Measurements from ENCODE around the gene ATF6B.
"Not testable (repeated sequence)": the region's sequence is repeated elsewhere in the genome, so short reads cannot be mapped to it uniquely, and the experiment has no call there.

The ATF6B gene

GRCh38 chr6:32112431-32112980 lies 15.5 kb downstream of the ATF6B start:
- no peak for DNase-seq
- TF ChIP-seq GATA1 (IDR thresholded peaks at IDR 0.05; ENCODE audit: low read depth, low read length) (no peak), POLR2A (IDR thresholded peaks at IDR 0.05; ENCODE audit: low read length) (no peak)

- no peak for DNase-seq
- TF ChIP-seq GATA1 (IDR thresholded peaks at IDR 0.05; ENCODE audit: low read depth, low read length) (no peak), POLR2A (IDR thresholded peaks at IDR 0.05; ENCODE audit: low read length) (no peak)
These were observed 16.5 kb downstream of the ATF6B start for GRCh38 chr6:32111424-32112066.

- TF ChIP-seq POLR2A (IDR thresholded peaks at IDR 0.05; ENCODE audit: low read length), result peak; percentile 59
- TF ChIP-seq GATA1 (IDR thresholded peaks at IDR 0.05; ENCODE audit: low read depth, low read length), result no peak
These were observed 17.4 kb downstream of the ATF6B start for GRCh38 chr6:32110632-32111031.

GRCh38 chr6:32109765-32110160 lies 18.3 kb downstream of the ATF6B start:
- no peak for TF ChIP-seq POLR2A (IDR thresholded peaks at IDR 0.05; ENCODE audit: low read length)
- no peak for TF ChIP-seq GATA1 (IDR thresholded peaks at IDR 0.05; ENCODE audit: low read depth, low read length)
- no peak for DNase-seq

More at GRCh38 chr6:32110632-32111031, 17.4 kb downstream of the ATF6B start:
- no peak for DNase-seq

- peak; percentile 28 to 47 for DNase-seq
- no peak for TF ChIP-seq GATA1 (IDR thresholded peaks at IDR 0.05; ENCODE audit: low read depth, low read length)
- peak; percentile 63 for TF ChIP-seq POLR2A (IDR thresholded peaks at IDR 0.05; ENCODE audit: low read length)
These were observed 18.8 kb downstream of the ATF6B start, which contains the start of gene TNXB for GRCh38 chr6:32109114-32109764. Gene TNXB, minus strand, starts transcription at chr6:32109338. Its CDS starts 11,140 bp downstream, at chr6:32098198.

- TF ChIP-seq POLR2A (IDR thresholded peaks at IDR 0.05; ENCODE audit: low read length), result no peak
- TF ChIP-seq GATA1 (IDR thresholded peaks at IDR 0.05; ENCODE audit: low read depth, low read length), result no peak
- peak in 1 of 2 experiments; percentile 45 for DNase-seq
These were observed 19.3 kb downstream of the ATF6B start for GRCh38 chr6:32108727-32109113.

GRCh38 chr6:32108094-32108627 lies 19.9 kb downstream of the ATF6B start:
- DNase-seq, result peak; percentile 38 to 53
- no peak for TF ChIP-seq GATA1 (IDR thresholded peaks at IDR 0.05; ENCODE audit: low read depth, low read length)

- TF ChIP-seq POLR2A (IDR thresholded peaks at IDR 0.05; ENCODE audit: low read length), result peak; percentile 53
- no peak for TF ChIP-seq GATA1 (IDR thresholded peaks at IDR 0.05; ENCODE audit: low read depth, low read length)
- peak; percentile 67 to 68 for DNase-seq
These were observed 20.6 kb downstream of the ATF6B start for GRCh38 chr6:32107406-32107805.

GRCh38 chr6:32105433-32105832 lies 22.6 kb downstream of the ATF6B start:
- TF ChIP-seq GATA1 (IDR thresholded peaks at IDR 0.05; ENCODE audit: low read depth, low read length) (no peak), POLR2A (IDR thresholded peaks at IDR 0.05; ENCODE audit: low read length) (no peak)
- no peak for DNase-seq

GRCh38 chr6:32102255-32102654 lies 25.8 kb downstream of the ATF6B start:
- DNase-seq, result no peak
- TF ChIP-seq POLR2A (IDR thresholded peaks at IDR 0.05; ENCODE audit: low read length) (no peak), GATA1 (IDR thresholded peaks at IDR 0.05; ENCODE audit: low read depth, low read length) (no peak)

GRCh38 chr6:32100251-32100650 lies 27.8 kb downstream of the ATF6B start:
- not testable (repeated sequence) for DNase-seq

GRCh38 chr6:32097364-32097763 lies 30.7 kb downstream of the ATF6B start:
- TF ChIP-seq GATA1 (IDR thresholded peaks at IDR 0.05; ENCODE audit: low read depth, low read length) (no peak), POLR2A (IDR thresholded peaks at IDR 0.05; ENCODE audit: low read length) (no peak)
- no peak for DNase-seq

- DNase-seq, result no peak
- TF ChIP-seq GATA1 (IDR thresholded peaks at IDR 0.05; ENCODE audit: low read depth, low read length) (no peak), POLR2A (IDR thresholded peaks at IDR 0.05; ENCODE audit: low read length) (no peak)
These were observed 31.4 kb downstream of the ATF6B start for GRCh38 chr6:32096394-32097258.

GRCh38 chr6:32096087-32096393 lies 32.0 kb downstream of the ATF6B start:
- no peak for TF ChIP-seq GATA1 (IDR thresholded peaks at IDR 0.05; ENCODE audit: low read depth, low read length)
- TF ChIP-seq POLR2A (IDR thresholded peaks at IDR 0.05; ENCODE audit: low read length), result no peak
- no peak for DNase-seq
